C4-2B (cell line): ENCODE results near the gene PLCXD1.
A peak's percentile ranks its signal among the peaks of the same experiment; 100 is the strongest.

Experiments used
- H3K27ac ChIP-seq: fragments of 450-650 bp; 2 replicates; pipeline ENCODE4 v1.5.1; 2017
- ZFX ChIP-seq: fragments of 450-650 bp; IDR thresholded peaks from 2 replicates; pipeline ENCODE4 v1.6.1; 2017
- TF ChIP-seq, protein P1 (sequence below): fragments of 450-650 bp; conservative IDR thresholded peaks from 2 replicates; pipeline ENCODE4 v1.5.1; 2017; ENCODE audit warnings: mild to moderate bottlenecking

The PLCXD1 gene

DNA sequence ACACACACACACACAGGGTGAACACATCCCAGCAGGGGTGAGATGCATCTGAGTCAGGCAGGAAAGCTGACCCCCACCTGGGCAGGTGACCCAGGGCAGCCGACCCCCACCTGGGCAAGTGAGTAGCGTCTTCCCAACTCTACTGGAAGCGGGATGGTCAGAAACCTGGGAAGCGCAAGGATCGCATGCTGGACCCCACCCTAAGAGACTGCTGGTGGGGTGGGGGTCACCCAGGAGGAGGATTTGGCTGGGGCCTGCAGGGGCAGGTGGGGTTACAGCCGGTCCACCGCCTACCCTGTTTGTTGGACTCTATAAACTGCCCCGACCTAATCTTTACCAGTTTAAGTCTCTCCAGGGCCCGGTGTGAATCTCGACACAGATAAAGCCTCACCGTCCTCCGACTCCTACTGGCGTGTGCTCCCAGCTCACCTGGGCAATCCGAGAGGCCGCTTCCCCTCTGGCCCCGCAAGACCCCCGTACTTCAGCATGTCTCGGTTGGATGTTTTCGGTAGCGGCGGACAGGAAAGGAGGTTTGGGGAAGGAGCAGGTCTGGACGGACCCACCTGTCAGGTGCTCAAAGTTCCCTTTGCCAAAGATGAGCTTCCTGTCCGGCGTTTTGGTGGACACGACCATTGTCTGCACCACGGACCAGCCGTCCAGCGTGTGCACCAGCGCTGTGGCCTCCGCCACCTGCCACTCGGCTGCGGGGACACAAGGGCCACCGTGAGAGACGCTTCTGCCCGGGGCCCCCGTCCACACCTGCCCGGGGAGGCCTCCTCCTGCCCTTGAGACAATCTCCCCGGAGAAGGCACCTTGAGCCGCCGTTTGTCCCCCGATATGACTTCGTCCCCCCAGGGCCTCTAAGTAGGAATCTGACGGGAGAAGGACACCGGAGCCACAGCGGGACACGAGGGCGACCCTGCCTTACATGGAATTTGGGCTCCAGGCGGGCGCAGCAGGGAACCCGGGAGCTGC, 35.5 kb downstream of the PLCXD1 start:
- TF ChIP-seq ZFX = no peak
- TF ChIP-seq, protein P1, sequence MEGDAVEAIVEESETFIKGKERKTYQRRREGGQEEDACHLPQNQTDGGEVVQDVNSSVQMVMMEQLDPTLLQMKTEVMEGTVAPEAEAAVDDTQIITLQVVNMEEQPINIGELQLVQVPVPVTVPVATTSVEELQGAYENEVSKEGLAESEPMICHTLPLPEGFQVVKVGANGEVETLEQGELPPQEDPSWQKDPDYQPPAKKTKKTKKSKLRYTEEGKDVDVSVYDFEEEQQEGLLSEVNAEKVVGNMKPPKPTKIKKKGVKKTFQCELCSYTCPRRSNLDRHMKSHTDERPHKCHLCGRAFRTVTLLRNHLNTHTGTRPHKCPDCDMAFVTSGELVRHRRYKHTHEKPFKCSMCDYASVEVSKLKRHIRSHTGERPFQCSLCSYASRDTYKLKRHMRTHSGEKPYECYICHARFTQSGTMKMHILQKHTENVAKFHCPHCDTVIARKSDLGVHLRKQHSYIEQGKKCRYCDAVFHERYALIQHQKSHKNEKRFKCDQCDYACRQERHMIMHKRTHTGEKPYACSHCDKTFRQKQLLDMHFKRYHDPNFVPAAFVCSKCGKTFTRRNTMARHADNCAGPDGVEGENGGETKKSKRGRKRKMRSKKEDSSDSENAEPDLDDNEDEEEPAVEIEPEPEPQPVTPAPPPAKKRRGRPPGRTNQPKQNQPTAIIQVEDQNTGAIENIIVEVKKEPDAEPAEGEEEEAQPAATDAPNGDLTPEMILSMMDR = no peak
- no peak overlapping the region for H3K27ac ChIP-seq

DNA sequence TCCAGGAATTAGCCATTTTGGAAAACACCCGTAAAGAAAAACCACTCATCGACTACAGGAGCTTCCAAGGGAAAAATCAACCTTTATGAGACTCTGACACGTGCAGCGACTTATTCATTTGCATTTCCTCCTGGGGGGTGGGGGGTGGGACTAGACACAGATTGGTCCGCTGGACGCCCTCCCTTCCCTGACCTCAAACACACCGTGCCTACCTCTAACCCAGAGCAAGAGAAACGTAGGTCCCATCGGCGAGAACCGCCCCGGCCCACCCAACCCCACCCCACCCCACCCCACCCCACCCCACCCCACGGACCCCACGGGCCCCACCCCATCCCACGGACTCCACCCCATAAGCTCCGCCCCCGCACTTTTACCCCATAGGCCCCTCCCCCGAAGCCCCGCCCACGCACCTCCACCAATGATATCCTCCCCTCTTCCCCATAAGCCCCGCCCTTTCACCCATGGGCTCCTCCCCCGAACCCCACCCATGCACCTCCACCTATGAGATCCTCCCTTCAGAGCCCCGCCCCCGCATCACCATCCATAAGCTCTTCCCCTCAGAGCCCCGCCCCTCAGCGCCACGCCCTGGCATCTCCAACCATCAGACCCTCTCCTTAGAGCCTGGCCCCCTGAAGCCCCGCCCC, 36.4 kb downstream of the PLCXD1 start:
- TF ChIP-seq ZFX = no peak
- TF ChIP-seq, protein P1 = no peak
- H3K27ac ChIP-seq = no peak overlapping the region

- TF ChIP-seq, protein P1 = no peak
- peak; percentile 68 for TF ChIP-seq ZFX
- H3K27ac ChIP-seq = peak overlapping the region; percentile 97
Measured at GRCh38 chrX:318068-318738, 37.0 kb downstream of the PLCXD1 start.

GRCh38 chrX:318739-319578, 37.8 kb downstream of the PLCXD1 start, which contains the start of gene GTPBP6:
Gene GTPBP6 (minus strand): TSS chrX:318796. CDS start chrX:318787, 9 bp downstream.
- peak within 1 kb of the TSS; percentile 97 for H3K27ac ChIP-seq
- TF ChIP-seq ZFX = no peak; the same call in 1 of the 2 replicates
- TF ChIP-seq, protein P1 = no peak

DNA sequence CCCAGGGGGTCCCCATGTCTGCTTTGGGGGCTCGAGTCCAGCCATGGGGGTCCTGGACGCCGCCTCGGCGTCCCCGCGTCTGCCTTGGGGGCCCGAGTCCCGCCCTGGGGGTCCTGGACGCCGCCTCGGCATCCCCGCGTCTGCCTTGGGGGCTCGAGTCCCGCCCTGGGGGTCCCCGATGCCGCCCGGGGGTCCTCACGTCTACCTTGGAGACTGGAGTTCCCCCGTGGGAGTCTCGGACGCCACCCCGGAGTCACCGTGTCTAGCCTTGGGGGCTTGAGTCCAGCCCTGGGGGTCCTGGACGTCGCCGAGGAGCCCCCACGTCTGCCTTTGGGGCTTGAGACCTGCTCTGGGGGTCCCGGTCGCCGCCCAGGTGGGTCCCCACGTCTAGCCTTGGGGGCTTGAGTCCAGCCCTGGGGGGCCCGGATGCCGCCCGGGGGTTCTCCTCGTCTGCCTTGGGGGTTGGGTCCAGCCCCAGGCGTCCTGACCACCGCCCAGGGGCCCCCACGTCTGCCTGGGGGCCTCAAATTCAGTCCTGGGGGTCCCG, 38.5 kb downstream of the PLCXD1 start:
- peak overlapping the region; percentile 97 for H3K27ac ChIP-seq
- TF ChIP-seq, protein P1 = no peak
- TF ChIP-seq ZFX = no peak

DNA sequence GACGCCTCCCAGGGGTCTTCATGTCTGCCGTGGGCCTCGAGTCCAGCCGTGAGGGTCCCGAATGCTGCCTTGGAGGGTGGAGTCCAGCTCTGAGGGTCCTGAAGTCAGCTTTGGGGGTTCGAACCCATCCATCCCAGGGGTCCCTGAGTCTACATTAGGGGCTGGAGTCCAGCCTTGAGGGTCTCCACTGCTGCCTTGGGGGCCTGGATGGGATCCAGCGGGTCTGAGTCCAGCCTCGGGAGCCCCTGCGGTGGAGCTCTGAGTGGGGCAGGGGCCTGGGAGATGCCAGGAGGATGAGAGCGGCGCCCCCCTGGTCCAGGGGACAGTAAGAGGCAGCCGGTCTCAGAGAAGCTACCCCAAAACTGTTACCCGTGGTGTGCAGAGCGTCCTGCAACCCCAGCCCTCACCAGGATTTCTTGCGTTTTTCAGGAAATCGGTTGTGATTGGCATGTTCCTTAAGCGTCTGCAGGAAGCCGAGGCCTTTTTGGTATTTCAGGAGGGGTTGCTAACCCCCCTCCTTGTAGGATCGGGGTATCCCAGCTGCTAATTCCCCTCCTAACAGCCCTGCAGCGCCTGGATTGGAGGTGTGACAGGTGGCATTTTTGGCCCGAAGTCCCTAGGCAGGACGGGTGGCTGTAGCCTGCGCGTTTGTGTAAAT, 39.1 kb downstream of the PLCXD1 start:
- TF ChIP-seq ZFX = no peak
- TF ChIP-seq, protein P1 = no peak
- H3K27ac ChIP-seq = peak overlapping the region; percentile 97
